Measurements from ENCODE around the gene PIP4K2B. TPM values are rescaled to one million over a fixed set of nuclear protein-coding genes. Genes with fewer than 3 reads are reported as not detected.

The PIP4K2B gene
- total and polyA plus RNA-seq, 2 of the 8 experiments (the other 6 are each of a cell fraction or from before 2014, with no cell fraction given), result 21.5 to 57.8 TPM

DNA sequence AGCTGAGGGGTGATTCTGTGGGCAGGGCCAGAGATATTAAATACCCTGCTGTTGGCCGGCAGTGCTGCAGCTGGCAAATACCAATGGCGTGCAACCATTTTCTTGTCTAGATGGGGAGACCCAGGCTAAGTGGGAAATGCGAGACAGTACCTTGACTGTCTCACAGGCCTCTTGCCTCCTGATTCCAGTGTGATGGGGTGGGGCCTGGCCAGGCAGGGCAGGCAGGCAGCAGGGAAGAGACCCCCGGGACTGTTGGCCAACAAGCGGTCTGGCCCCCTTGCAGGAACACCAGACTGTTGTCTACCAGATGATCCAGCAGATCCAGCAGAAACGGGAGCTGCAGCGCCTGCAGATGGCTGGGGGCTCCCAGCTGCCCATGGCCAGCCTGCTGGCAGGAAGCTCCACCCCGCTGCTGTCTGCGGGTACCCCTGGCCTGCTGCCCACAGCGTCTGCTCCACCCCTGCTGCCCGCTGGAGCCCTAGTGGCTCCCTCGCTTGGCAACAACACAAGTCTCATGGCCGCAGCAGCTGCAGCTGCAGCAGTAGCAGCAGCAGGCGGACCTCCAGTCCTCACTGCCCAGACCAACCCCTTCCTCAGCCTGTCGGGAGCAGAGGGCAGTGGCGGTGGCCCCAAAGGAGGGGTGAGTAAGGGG, 74.9 kb downstream of the PIP4K2B start:
- Histone ChIP-seq H3K56ac (replicated peaks; ENCODE audit: insufficient read length, low read depth, low read length) (no peak overlapping the region), H3K4ac (replicated peaks; ENCODE audit: insufficient read length, low read depth, low read length) (no peak overlapping the region), H4K91ac (replicated peaks; ENCODE audit: insufficient read length, low read length) (no peak overlapping the region), H3K18ac (ENCODE audit: extremely low read depth, low read length) (no peak overlapping the region), H3K9ac (replicated peaks in 1 of 4; ENCODE audit: extremely low read depth in 1 of 4, low read depth in 3 of 4, low read length in 3 of 4) (no peak overlapping the region), H2BK12ac (ENCODE audit: low read depth, low read length) (no peak overlapping the region), H2BK15ac (ENCODE audit: low read length) (no peak overlapping the region), H4K8ac (ENCODE audit: extremely low read depth, insufficient read depth, low read length) (no peak overlapping the region), H3K4me3 (ENCODE audit: extremely low read depth in 1 of 4, insufficient read depth in 2 of 4, low read depth in 3 of 4, low read length in 4 of 4) (no peak overlapping the region), H2BK120ac (replicated peaks; ENCODE audit: low read depth, low read length) (no peak overlapping the region), H3K79me2 (ENCODE audit: control insufficient read depth in 1 of 2, insufficient read depth in 2 of 2, low read length in 2 of 2) (no peaks in the 10 kb centered on the region), H2BK5ac (ENCODE audit: low read depth, low read length) (no peak overlapping the region), H3K4me2 (ENCODE audit: insufficient read depth in 1 of 2, low read depth in 2 of 2, low read length in 2 of 2) (no peak overlapping the region), H3K23me2 (ENCODE audit: low read depth, low read length) (no peaks in the 10 kb centered on the region; the same call in 1 of the 2 replicates), H3K23ac (ENCODE audit: insufficient read length) (no peak overlapping the region), H3K36me3 (ENCODE audit: control insufficient read depth in 2 of 4, insufficient read depth in 4 of 4, low read length in 3 of 4) (no peaks in the 10 kb centered on the region), H2AFZ (ENCODE audit: low read length) (no peak overlapping the region), H3K27ac (ENCODE audit: low read depth, low read length) (no peak overlapping the region), H4K20me1 (replicated peaks in 1 of 2; ENCODE audit: control insufficient read depth in 1 of 2, insufficient read depth in 2 of 2, low read length in 2 of 2) (no peaks in the 10 kb centered on the region), H3K79me1 (ENCODE audit: low read depth, low read length) (no peaks in the 10 kb centered on the region), H2BK20ac (ENCODE audit: low read length) (no peak overlapping the region), H3K27me3 (replicated peaks in 1 of 4; ENCODE audit: control insufficient read depth in 3 of 4, extremely low read depth in 1 of 4, insufficient read depth in 3 of 4, low read length in 3 of 4) (peaks cover 0 to 26% (median 13%) of the 10 kb centered on the region in 4 experiments; a peak in 6 of 7 replicates), H3K4me1 (replicated peaks in 1 of 4; ENCODE audit: control insufficient read depth in 3 of 4, insufficient read depth in 4 of 4, low read length in 3 of 4) (peaks cover 3 to 10% (median 6%) of the 10 kb centered on the region in 4 experiments), H2AK5ac (ENCODE audit: low read depth, low read length) (no peak overlapping the region), H3K9me3 (ENCODE audit: insufficient read depth in 2 of 2, low read depth in 1 of 2, low read length in 1 of 2) (no peaks in the 10 kb centered on the region), H4K5ac (ENCODE audit: insufficient read length, low read depth, low read length) (no peak overlapping the region), H3K14ac (ENCODE audit: insufficient read length) (no peak overlapping the region)
- no peak for DNase-seq (ENCODE audit: low read depth in 1 of 2, low spot score in 2 of 2)
- ChIA-PET CTCF (ENCODE audit: partially characterized antibody) (interaction anchor here (1.0 to 3.7 kb wide), 5 partner anchors 11 to 165 kb away, joined by 3 to 17 read pairs (median 12); no protein-coding TSS in a partner anchor), POLR2A (ENCODE audit: partially characterized antibody) (interaction anchor here (1.0 to 1.1 kb wide), 2 partner anchors 20 to 22 kb away, joined by 3 to 4 read pairs; no protein-coding TSS in a partner anchor)
- no peak for TF ChIP-seq POLR2A (IDR thresholded peaks at IDR 0.05; ENCODE audit: control extremely low read depth in 1 of 2, low read depth in 2 of 2, low read length in 2 of 2)
- TF ChIP-seq BCL11A (IDR thresholded peaks at IDR 0.05; ENCODE audit: low read depth in 2 of 2, low read length in 2 of 2), result no peak
- TF ChIP-seq ZNF274 (IDR thresholded peaks at IDR 0.05; ENCODE audit: borderline replicate concordance, extremely low read depth, low read length), result no peak
- TF ChIP-seq YY1 (IDR thresholded peaks at IDR 0.05; ENCODE audit: low read depth, low read length), result no peak
- TF ChIP-seq TAF1 (IDR thresholded peaks at IDR 0.05; ENCODE audit: low read depth, low read length), result no peak
- no peak for TF ChIP-seq RXRA (IDR thresholded peaks at IDR 0.05; ENCODE audit: insufficient read depth, low read depth, low read length)
- TF ChIP-seq FOSL1 (IDR thresholded peaks at IDR 0.05; ENCODE audit: insufficient read depth, low read depth, low read length), result no peak
- TF ChIP-seq RNF2 (IDR thresholded peaks at IDR 0.05; ENCODE audit: borderline replicate concordance, low read depth, low read length, missing control alignments, poor library complexity, severe bottlenecking), result no peak
- TF ChIP-seq TBP (IDR thresholded peaks at IDR 0.05; ENCODE audit: low read depth, low read length), result no peak
- no peak for TF ChIP-seq BACH1 (IDR thresholded peaks at IDR 0.05; ENCODE audit: low read length)
- FAIRE-seq, result no peak
- WGBS, 2 experiments (ENCODE audit: extremely low coverage in 1 of 2, insufficient coverage in 1 of 2, insufficient read length in 1 of 2, insufficient replicate concordance in 2 of 2, low coverage in 1 of 2, low lambda C conversion rate in 2 of 2, missing lambda C conversion rate in 1 of 2), result 96% methylated on average over 16 of the region's 16 CpGs; no CpG with 5 or more reads in 1 of the 2 experiments

Data from H1 (cell line).